ENCODE data around the gene MMP13.

The MMP13 gene

DNA sequence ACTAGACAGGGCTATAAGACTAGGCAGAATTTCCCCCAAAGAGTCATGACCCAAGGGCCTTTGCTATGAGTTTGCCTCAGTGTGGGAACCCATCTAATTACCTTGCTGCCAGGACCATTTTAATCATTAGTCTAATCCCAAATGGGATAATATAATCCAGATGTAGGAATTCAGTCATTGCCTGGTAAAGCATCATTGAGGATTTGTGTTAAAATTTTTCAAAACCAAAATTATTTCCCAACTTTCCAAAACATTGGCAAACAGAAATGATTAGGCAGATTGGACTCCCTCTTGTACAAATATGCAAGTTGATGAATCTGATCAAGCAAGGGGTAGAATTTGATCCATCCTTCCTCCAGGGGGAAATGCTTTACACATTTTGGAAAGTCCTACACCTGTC is 16.2 kb upstream of the MMP13 start:
- Histone ChIP-seq H2AFZ (ENCODE audit: low read depth, low read length) (no peak overlapping the region; the same call in 1 of the 2 replicates), H3K9ac (ENCODE audit: low read length) (no peak overlapping the region), H3K4me3 (ENCODE audit: low read length) (no peak overlapping the region), H4K20me1 (ENCODE audit: insufficient read depth, low read length) (no peaks in the 10 kb centered on the region), H3K79me2 (ENCODE audit: low read length) (no peaks in the 10 kb centered on the region), H3K4me2 (ENCODE audit: low read length) (no peak overlapping the region), H3K4me1 (ENCODE audit: low read length) (no peaks in the 10 kb centered on the region), H3K36me3 (replicated peaks; ENCODE audit: low read depth, low read length) (no peaks in the 10 kb centered on the region), H3K9me3 (ENCODE audit: insufficient read depth, low read length) (no peaks in the 10 kb centered on the region), H3K27ac (ENCODE audit: low read length) (no peak overlapping the region), H3K27me3 (ENCODE audit: low read depth, low read length) (no peaks in the 10 kb centered on the region)
- TF ChIP-seq, protein P1, sequence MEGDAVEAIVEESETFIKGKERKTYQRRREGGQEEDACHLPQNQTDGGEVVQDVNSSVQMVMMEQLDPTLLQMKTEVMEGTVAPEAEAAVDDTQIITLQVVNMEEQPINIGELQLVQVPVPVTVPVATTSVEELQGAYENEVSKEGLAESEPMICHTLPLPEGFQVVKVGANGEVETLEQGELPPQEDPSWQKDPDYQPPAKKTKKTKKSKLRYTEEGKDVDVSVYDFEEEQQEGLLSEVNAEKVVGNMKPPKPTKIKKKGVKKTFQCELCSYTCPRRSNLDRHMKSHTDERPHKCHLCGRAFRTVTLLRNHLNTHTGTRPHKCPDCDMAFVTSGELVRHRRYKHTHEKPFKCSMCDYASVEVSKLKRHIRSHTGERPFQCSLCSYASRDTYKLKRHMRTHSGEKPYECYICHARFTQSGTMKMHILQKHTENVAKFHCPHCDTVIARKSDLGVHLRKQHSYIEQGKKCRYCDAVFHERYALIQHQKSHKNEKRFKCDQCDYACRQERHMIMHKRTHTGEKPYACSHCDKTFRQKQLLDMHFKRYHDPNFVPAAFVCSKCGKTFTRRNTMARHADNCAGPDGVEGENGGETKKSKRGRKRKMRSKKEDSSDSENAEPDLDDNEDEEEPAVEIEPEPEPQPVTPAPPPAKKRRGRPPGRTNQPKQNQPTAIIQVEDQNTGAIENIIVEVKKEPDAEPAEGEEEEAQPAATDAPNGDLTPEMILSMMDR (IDR thresholded peaks at IDR 0.05; ENCODE audit: low read depth, low read length), result no peak
- no peak for TF ChIP-seq EZH2phosphoT487 (IDR thresholded peaks at IDR 0.05; ENCODE audit: low read depth)

DNA sequence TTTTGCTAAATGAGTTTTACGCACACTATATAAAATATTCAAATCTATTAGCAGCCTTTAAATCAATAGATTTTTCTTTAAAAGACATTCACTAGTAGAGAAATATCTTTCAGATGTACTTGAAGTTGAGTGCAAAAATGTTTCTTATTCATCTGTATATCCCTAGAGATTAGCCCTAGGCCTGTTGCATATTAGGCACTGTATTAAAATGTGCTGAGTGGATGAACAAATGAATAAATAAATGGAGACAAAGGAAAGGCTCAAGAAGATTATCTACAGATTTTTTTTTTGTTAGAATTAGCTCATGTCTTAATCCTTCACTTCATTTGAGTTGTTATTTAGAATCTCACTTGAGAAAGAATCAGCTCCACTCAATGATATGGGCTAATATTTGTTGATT is 12.0 kb upstream of the MMP13 start:
- no peaks in the 10 kb centered on the region for H4K20me1 ChIP-seq (ENCODE audit: insufficient read depth, low read length)
- no peak overlapping the region for H3K4me3 ChIP-seq (ENCODE audit: low read length)
- no peaks in the 10 kb centered on the region for H3K79me2 ChIP-seq (ENCODE audit: low read length)
- H3K27ac ChIP-seq (ENCODE audit: low read length), result no peak overlapping the region
- no peaks in the 10 kb centered on the region for H3K9me3 ChIP-seq (ENCODE audit: insufficient read depth, low read length)
- H3K4me2 ChIP-seq (ENCODE audit: low read length), result no peak overlapping the region
- no peak overlapping the region for H3K9ac ChIP-seq (ENCODE audit: low read length)
- H3K27me3 ChIP-seq (ENCODE audit: low read depth, low read length), result no peaks in the 10 kb centered on the region
- no peak for TF ChIP-seq EZH2phosphoT487 (IDR thresholded peaks at IDR 0.05; ENCODE audit: low read depth)
- TF ChIP-seq, protein P1 (IDR thresholded peaks at IDR 0.05; ENCODE audit: low read depth, low read length), result no peak
- no peaks in the 10 kb centered on the region for H3K36me3 ChIP-seq (replicated peaks; ENCODE audit: low read depth, low read length)
- H2AFZ ChIP-seq (ENCODE audit: low read depth, low read length), result no peak overlapping the region
- no peaks in the 10 kb centered on the region for H3K4me1 ChIP-seq (ENCODE audit: low read length)

DNA sequence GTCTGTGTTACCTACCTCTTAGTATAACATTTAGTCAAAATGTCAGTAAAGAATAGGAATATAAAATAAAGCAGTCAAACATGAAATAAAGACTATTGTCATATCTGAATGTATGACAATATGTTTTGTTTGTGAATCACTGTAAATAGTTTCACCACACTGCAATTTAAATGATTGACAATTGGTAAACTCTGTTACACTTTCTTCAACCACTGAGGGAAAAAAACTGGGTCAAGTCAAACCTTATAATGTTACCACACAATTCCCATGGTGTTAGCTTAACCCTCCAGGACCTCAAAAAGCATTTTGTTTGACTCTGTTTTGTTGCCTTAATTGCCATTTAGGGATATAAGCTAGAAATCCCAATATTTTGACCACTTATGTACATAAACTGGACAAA is 10.5 kb upstream of the MMP13 start:
- H3K36me3 ChIP-seq (replicated peaks; ENCODE audit: low read depth, low read length), result no peaks in the 10 kb centered on the region
- H3K4me3 ChIP-seq (ENCODE audit: low read length), result no peak overlapping the region
- no peaks in the 10 kb centered on the region for H3K27me3 ChIP-seq (ENCODE audit: low read depth, low read length)
- no peak for TF ChIP-seq EZH2phosphoT487 (IDR thresholded peaks at IDR 0.05; ENCODE audit: low read depth)
- TF ChIP-seq, protein P1 (IDR thresholded peaks at IDR 0.05; ENCODE audit: low read depth, low read length), result no peak
- no peaks in the 10 kb centered on the region for H3K4me1 ChIP-seq (ENCODE audit: low read length)
- no peaks in the 10 kb centered on the region for H3K79me2 ChIP-seq (ENCODE audit: low read length)
- no peak overlapping the region for H3K27ac ChIP-seq (ENCODE audit: low read length)
- no peaks in the 10 kb centered on the region for H3K9me3 ChIP-seq (ENCODE audit: insufficient read depth, low read length)
- H4K20me1 ChIP-seq (ENCODE audit: insufficient read depth, low read length), result no peaks in the 10 kb centered on the region
- H2AFZ ChIP-seq (ENCODE audit: low read depth, low read length), result no peak overlapping the region
- H3K4me2 ChIP-seq (ENCODE audit: low read length), result no peak overlapping the region
- H3K9ac ChIP-seq (ENCODE audit: low read length), result no peak overlapping the region

DNA sequence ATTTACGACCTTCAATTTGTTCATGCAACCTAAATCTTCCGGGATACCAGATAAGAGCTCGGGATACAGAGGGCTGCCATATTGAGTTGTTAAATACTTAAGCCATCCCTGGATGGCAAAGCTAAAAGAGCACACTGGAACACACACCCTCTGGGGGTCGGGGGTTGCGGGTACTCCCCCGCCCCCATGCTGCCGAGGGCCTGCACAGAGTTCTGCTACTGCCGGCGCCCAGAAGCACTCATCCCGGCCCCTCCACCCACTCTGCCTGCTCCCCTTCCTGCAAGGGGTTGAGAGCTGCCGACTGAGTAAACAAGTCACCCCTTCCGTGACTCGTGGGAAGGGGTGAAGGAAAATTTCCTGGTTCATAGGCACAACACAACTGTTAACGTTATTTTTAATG is 9.3 kb upstream of the MMP13 start:
- Histone ChIP-seq H4K20me1 (ENCODE audit: insufficient read depth, low read length) (no peaks in the 10 kb centered on the region), H3K9ac (ENCODE audit: low read length) (no peak overlapping the region), H3K36me3 (replicated peaks; ENCODE audit: low read depth, low read length) (no peaks in the 10 kb centered on the region), H3K4me1 (ENCODE audit: low read length) (no peaks in the 10 kb centered on the region), H2AFZ (ENCODE audit: low read depth, low read length) (no peak overlapping the region), H3K27me3 (ENCODE audit: low read depth, low read length) (no peaks in the 10 kb centered on the region), H3K4me2 (ENCODE audit: low read length) (no peak overlapping the region), H3K9me3 (ENCODE audit: insufficient read depth, low read length) (no peaks in the 10 kb centered on the region), H3K4me3 (ENCODE audit: low read length) (no peak overlapping the region), H3K27ac (ENCODE audit: low read length) (no peak overlapping the region), H3K79me2 (ENCODE audit: low read length) (no peaks in the 10 kb centered on the region)
- TF ChIP-seq EZH2phosphoT487 (IDR thresholded peaks at IDR 0.05; ENCODE audit: low read depth), result no peak
- TF ChIP-seq, protein P1 (IDR thresholded peaks at IDR 0.05; ENCODE audit: low read depth, low read length), result no peak

Measured in OCI-LY3 (cell line).